AG09319 (cell line): ENCODE data around the gene ENDOU.

Experiments
- DNase-seq: peaks from one replicate; pipeline ENCODE4 v3.0.0-alpha.2; 2010; ENCODE audit warnings: low read depth; ENCODE audit errors: extremely low read depth
- CTCF ChIP-seq: IDR thresholded peaks from 2 replicates; pipeline ENCODE4 v1.5.1; 2011; ENCODE audit warnings: low read depth, mild to moderate bottlenecking, inconsistent platforms, low read length, moderate library complexity

The ENDOU gene

GRCh38 chr12:47709237-47709636 lies 16.1 kb downstream of the ENDOU start:
- DNase-seq, result no peak
- no peak for TF ChIP-seq CTCF

DNA sequence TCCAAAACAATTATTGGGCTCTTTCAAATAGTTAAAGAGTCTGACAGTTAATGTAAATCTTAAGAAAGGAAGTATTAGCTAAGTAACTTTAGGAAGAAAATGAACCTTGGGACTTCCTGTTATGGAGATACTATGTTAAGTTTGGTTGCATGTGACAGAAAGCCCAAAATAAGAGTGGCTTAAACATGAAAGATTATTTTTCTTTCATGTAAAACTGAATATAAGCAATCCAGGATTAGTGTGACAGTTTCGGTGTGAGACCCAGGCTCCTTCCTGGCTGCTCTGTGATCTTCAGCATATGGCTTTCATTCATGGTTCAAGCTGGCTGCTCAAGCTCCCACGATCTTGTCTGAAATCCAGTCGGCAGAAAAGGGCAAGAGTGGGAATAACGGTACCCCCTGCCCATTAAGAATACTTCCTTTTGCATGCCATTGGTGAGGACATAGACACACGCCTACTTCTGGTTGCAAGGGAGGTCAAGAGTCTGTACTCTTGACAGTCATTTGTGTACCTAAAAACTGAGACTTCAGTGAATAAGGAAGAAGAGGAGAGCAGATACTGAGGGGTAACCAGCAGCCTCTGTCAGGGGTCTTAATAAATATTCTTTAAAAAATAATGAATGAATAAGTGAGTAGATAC lies 17.3 kb downstream of the ENDOU start:
- no peak for DNase-seq
- no peak for TF ChIP-seq CTCF

DNA sequence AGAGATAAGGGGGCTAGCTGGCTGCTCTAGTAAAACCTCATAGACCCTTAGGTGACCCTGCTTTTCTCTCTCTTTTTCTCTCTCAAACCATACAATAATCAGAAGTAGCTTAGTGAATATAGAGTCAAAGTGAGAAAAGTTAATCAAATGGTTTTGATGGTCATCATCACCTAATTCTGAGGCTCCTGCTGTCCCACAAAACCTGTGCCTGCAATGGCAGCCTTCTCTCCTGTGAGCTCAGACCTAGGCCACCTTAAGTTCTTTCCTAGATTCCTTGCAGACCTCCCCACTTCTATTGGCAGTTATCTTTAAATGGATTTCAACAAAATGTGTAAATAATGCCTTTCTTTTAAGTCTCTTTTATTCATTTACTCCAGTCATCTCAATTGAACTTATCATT lies 17.9 kb downstream of the ENDOU start:
- DNase-seq, result no peak
- TF ChIP-seq CTCF, result no peak

DNA sequence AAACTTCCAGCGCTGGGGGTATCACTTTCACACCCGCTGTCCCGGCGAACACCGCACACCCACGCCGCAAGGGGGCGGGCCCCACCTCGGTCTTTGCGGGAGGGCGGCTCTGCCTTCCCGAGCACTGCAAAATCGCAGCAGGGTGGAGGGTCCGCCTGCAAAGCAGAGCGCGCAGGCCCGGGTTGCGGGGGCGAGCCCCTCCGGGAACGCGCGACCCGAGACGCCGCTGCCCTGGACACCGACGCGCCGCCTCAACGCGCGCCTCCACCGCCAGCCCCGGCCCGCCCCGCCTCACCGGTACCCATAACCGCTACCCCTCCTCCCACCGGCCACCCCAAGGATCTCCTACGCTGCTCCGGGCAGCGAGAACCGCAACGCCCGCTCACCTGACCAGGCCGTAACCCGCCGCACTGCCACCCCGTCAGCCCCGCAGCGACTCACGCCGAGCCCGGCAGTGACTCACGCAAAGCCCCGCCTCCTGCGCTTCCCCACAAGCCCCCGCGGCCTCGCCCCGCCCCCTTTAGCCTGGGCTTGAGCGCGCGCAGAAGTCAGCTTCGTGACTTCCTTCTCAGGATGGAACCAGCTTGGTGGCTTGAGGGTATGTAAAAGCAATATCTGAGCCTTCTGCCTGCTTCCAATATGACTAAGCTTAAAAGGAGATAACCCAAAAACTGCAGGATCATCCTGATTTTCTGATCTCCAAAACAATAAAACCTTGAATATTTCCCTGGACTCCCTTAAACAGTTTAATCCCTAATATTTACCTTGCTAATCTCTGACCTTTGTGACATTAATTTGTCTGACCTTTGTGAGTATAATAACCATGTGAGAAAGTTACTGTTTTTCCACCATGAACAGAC lies 19.5 kb downstream of the ENDOU start, which contains the start of gene RPAP3:
RPAP3 (minus strand) TSS at position 465 of the 860 bp plus-strand sequence. CDS start 3,190 bp downstream, outside the sequence.
- peak; percentile 77 for DNase-seq
- peak; percentile 62 for TF ChIP-seq CTCF

DNA sequence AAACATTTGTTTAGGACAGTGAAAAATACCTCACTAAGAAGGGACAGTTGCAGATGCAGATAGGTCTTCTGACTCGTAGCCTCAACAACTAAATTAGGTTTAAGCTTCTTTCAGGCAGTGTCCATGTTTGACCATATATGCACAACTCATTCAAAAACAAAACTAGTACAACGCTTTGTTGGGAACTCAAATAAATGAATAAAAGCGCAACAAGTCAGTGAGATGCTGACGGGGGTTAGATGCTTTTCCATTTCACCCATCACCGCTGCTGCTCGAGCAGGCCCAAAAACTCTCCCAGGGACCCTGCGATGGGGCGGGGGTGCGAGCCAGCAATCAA lies 20.1 kb downstream of the ENDOU start:
- no peak for TF ChIP-seq CTCF
- DNase-seq, result no peak

- no peak for TF ChIP-seq CTCF
Measured at GRCh38 chr12:47704719-47705118, 20.6 kb downstream of the ENDOU start.

DNA sequence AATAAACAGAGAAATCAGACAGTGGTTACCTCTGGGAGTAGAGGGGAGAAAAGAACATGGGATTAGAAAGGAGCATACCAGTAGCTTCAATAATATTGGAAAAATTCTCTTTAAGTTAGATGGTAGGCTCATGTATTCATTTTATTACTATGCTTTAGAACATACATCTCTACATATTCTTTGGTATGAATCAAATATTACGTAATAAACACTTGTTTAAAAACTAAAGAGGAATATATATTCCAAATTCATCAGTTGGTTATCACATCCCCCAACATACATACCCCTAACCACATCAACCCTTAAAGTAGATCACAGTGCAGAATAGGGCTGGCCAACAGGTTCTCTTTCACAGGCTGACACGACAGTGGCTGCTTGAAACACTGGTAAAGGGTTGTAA lies 25.0 kb downstream of the ENDOU start:
- no peak for TF ChIP-seq CTCF

More at GRCh38 chr12:47704719-47705118, 20.6 kb downstream of the ENDOU start:
- no peak for DNase-seq

More for the DNA sequence above, 25.0 kb downstream of the ENDOU start:
- DNase-seq, result no peak
